Upper lobe of left lung (tissue), 4 donors: ENCODE measurements around the gene UXS1.

ENCODE experiments used
- POLR2A ChIP-seq, 4 donors: fragments of 450-650 bp; IDR thresholded peaks; one replicate each; pipeline ENCODE4 v1.5.1; 2016 to 2017; ENCODE audit warnings: antibody characterized with exemption in 4 of 4, mild to moderate bottlenecking in 2 of 4
- POLR2AphosphoS5 ChIP-seq, 2 donors: sonication (generic); formaldehyde crosslinking; IDR thresholded peaks; one replicate each; pipeline ENCODE4 v1.5.1; 2017; ENCODE audit warnings: antibody characterized with exemption in 2 of 2
- TF ChIP-seq, protein P1 (sequence below), 6 experiments: fragments of 450-650 bp in 4 of 6; fragments of 200-600 bp in 2 of 6; sonication (generic) in 2 of 6; IDR thresholded peaks; one replicate each; pipeline ENCODE4 v1.5.1; 2016 to 2019; ENCODE audit warnings: antibody characterized with exemption in 6 of 6

DNA sequence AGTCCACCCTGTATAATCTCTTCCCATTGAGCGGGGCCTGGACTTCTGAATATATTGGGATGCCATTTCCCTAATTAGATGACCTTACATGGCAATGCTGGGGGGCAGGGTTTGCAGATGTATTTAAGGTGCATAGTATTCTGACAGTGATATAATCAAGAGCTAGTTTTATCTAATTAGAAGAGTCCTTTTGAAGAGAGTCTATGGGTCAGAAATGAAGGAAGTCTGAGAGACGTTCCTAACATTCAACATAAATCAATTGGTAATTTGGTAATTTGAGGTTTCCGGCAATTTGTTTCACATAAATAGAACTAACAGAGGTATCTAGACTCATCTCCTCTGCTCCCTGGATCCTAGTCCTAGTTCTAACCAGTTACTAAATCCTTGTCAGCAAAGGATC, 25.7 kb upstream of the UXS1 start:
- TF ChIP-seq, protein P1, sequence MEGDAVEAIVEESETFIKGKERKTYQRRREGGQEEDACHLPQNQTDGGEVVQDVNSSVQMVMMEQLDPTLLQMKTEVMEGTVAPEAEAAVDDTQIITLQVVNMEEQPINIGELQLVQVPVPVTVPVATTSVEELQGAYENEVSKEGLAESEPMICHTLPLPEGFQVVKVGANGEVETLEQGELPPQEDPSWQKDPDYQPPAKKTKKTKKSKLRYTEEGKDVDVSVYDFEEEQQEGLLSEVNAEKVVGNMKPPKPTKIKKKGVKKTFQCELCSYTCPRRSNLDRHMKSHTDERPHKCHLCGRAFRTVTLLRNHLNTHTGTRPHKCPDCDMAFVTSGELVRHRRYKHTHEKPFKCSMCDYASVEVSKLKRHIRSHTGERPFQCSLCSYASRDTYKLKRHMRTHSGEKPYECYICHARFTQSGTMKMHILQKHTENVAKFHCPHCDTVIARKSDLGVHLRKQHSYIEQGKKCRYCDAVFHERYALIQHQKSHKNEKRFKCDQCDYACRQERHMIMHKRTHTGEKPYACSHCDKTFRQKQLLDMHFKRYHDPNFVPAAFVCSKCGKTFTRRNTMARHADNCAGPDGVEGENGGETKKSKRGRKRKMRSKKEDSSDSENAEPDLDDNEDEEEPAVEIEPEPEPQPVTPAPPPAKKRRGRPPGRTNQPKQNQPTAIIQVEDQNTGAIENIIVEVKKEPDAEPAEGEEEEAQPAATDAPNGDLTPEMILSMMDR (IDR thresholded peaks at IDR 0.05) = no peak
- TF ChIP-seq POLR2AphosphoS5 (IDR thresholded peaks at IDR 0.05) (no peak), POLR2A (IDR thresholded peaks at IDR 0.05) (no peak)
